Heart right ventricle (tissue), 16 donors: ENCODE measurements around the gene WWOX. TPM values are rescaled to one million over a fixed set of nuclear protein-coding genes. Genes with fewer than 3 reads are reported as not detected.
"Not testable (repeated sequence)": the region's sequence is repeated elsewhere in the genome, so short reads cannot be mapped to it uniquely, and the experiment has no call there.

Experiments
- ATAC-seq, 8 donors: fragments of 200-7000 bp; cut with Tn5 transposase; one replicate each; pipeline ENCODE4 v1.9.1; 2020; ENCODE audit warnings: mild to moderate bottlenecking in 8 of 8, moderate library complexity in 8 of 8, moderate number of reproducible peaks in 1 of 8
- DNase-seq, 2 donors: peaks; one replicate each; pipeline ENCODE4 v3.0.0-alpha.2; 2020
- H3K27ac ChIP-seq, 10 donors: fragments of 200-600 bp; sonication (generic) in 2 of 10; one replicate each; pipeline versions ENCODE4 v1.5.0 to v1.8.0; 2020 to 2022; ENCODE audit warnings: mild to moderate bottlenecking in 3 of 10
- H3K27me3 ChIP-seq, 7 donors: fragments of 200-600 bp; one replicate each; pipeline ENCODE4 v1.8.0; 2021 to 2022; ENCODE audit warnings: mild to moderate bottlenecking in 2 of 7
- H3K36me3 ChIP-seq, 9 donors: fragments of 200-600 bp; sonication (generic) in 1 of 9; one replicate each; pipeline versions ENCODE4 v1.5.0 to v1.8.0; 2020 to 2022; ENCODE audit warnings: mild to moderate bottlenecking in 2 of 9
- H3K4me1 ChIP-seq, 9 donors: fragments of 200-600 bp; sonication (generic) in 1 of 9; one replicate each; pipeline versions ENCODE4 v1.5.0 to v1.8.0; 2020 to 2022; ENCODE audit warnings: mild to moderate bottlenecking in 4 of 9
- H3K4me3 ChIP-seq, 10 donors: fragments of 200-600 bp; sonication (generic) in 2 of 10; one replicate each; pipeline versions ENCODE4 v1.5.0 to v1.8.0; 2020 to 2022; ENCODE audit warnings: mild to moderate bottlenecking in 7 of 10, moderate library complexity in 2 of 10
- H3K9me3 ChIP-seq, 11 donors: fragments of 200-600 bp in 10 of 11; sonication (generic) in 2 of 11; one replicate each; pipeline versions ENCODE4 v1.5.0 to v1.8.0; 2013 to 2022; ENCODE audit warnings: mild to moderate bottlenecking in 2 of 11, control low read depth in 1 of 11, moderate library complexity in 1 of 11
- CTCF ChIP-seq, 9 donors: fragments of 200-600 bp; sonication (generic) in 2 of 9; IDR thresholded peaks; one replicate each; pipeline versions ENCODE4 v1.5.0 to v1.8.0; 2021 to 2022; ENCODE audit warnings: antibody characterized with exemption in 9 of 9, mild to moderate bottlenecking in 5 of 9, moderate library complexity in 1 of 9
- WGBS, 2 donors: extraction: QIAGEN DNeasy Blood & Tissue Kit; methylation state at CpG; one replicate each; pipeline ENCODE4 v1.1.7; 2013; ENCODE audit warnings: inconsistent platforms in 1 of 2; 5-methylcytosine and 5-hydroxymethylcytosine counted together
- intact Hi-C, 10 donors: fragments of 100-400 bp; cut with DNase I; formaldehyde crosslinking; loops; one replicate each; pipeline versions ENCODE4 v1.11.1 to v1.14.2; 2022
- long read RNA-seq, 3 donors: library from polyadenylated mRNA; unstranded; transcript quantifications; one replicate each; pipeline ENCODE4 v2.0.0, GENCODE V29; 2020 to 2021
- polyA plus RNA-seq, 2 donors: library from polyadenylated mRNA; stranded (reverse); fragments of 200-250 nt; gene quantifications; one replicate each; pipeline ENCODE4 v1.2.3, GENCODE V29; 2013
- total RNA-seq, 10 donors: library from RNA; stranded (reverse); fragmentation: NEBNext Ultra II Directional in 3 of 10; extraction: Animal tissue kit (Norgen Biotek cat#: 25700) in 3 of 10; gene quantifications; one replicate each; pipeline versions ENCODE4 v1.2.1 to v1.2.4, GENCODE V29; 2021 to 2023
- donor health status: Arrhythmogenic right ventricular cardiomyopathy.
- donor health status: ischemic (EF 13 %, LVEDD 7.1; RV severe dilation, severe dysfunction).
- donor health status: healthy with polysubstance abuse.
- donor health status: DM: no; HTN: yes; CAD: no.
- donor health status: DM: no; HTN: no; CAD: no.
- donor health status: ischemic (EF 25% LVEDD 6.9; RV normal size, moderate dysfunction).
- donor health status: ischemic (EF 25% LVEDD 5.7; RV mildly dilated, moderate dysfunction).
- donor health status: healthy.
- donor health status: DM: yes; HTN: yes; CAD: no.
- donor health status: Ischemic cardiomyopathy.
- donor health status: ischemic (EF 35%, LVEDD 5.7; RV mildly dilated, moderate dysfunction).
- donor health status: nonischemic (EF 11% LVEDD 7.7; RV severe dilation, severe dysfunction).
- donor health status: DM: yes; HTN: yes; CAD: no.
- donor health status: PGD.
- donor health status: ischemic (EF 29% LVEDD 5.4; RV normal size, mild dysfunction).
- donor health status: nonischemic (EF 23%, LVEDD 6.1; RV moderate dilation, normal function).

The WWOX gene
- 10 to 100 TPM in 5 of 10 donors, 1 to 10 TPM in 5; 6.1 to 15.0 (median 10.3) TPM for total RNA-seq
- 1 to 10 TPM; 4.9 to 9.9 TPM for polyA plus RNA-seq
- long read RNA-seq, donor 1, partial matches to known transcripts: 2 of 7 reads
- long read RNA-seq, donor 1, other reads (novel, unspliced or antisense): 2 of 7 reads
- long read RNA-seq, donor 2, partial matches to known transcripts: 5 of 19 reads
- long read RNA-seq, donor 2, other reads (novel, unspliced or antisense): 10 of 19 reads
- long read RNA-seq, donor 3, partial matches to known transcripts: 1 of 11 reads
- long read RNA-seq, donor 3, other reads (novel, unspliced or antisense): 7 of 11 reads

GRCh38 chr16:78099271-78100111 lies at the start of gene WWOX:
Gene WWOX (plus strand): TSS chr16:78099654.
- Histone ChIP-seq H3K9me3 (no peaks in the 10 kb centered on the region), H3K4me3 (peak within 1 kb of the TSS; percentile 69 to 100 (median 82)), H3K36me3 (no peaks in the 10 kb centered on the region), H3K27ac (peak within 1 kb of the TSS; percentile 14 to 92 (median 88)), H3K27me3 (peaks cover 0 to 9% (median 0%) of the 10 kb centered on the region in 7 donors), H3K4me1 (peaks cover 3 to 15% (median 8%) of the 10 kb centered on the region in 9 donors)
- peak in 4 of 9 donors; percentile 7 to 84 (median 70) for TF ChIP-seq CTCF (IDR thresholded peaks at IDR 0.05)
- WGBS, 2 donors: 0% methylated on average over 84 of the region's 84 CpGs
- intact Hi-C loops: loop anchor here in 6 of 10 donors (5.0 to 10.0 kb wide), 5 partner anchors 377 to 865 kb away; partner anchors contain the start of gene NUDT7 (in 1 of the 6)
- ATAC-seq (peak; percentile 97 to 99 (median 98)), DNase-seq (peak; percentile 95 to 96)

- DNase-seq: no peak
- no peaks in the 10 kb centered on the region for H3K4me1 ChIP-seq
- no peak overlapping the region for H3K27ac ChIP-seq
- H3K4me3 ChIP-seq: no peak overlapping the region
- no peak for ATAC-seq
- no peaks in the 10 kb centered on the region for H3K36me3 ChIP-seq
- H3K27me3 ChIP-seq: peaks cover 0 to 34% (median 9%) of the 10 kb centered on the region in 7 donors
- intact Hi-C loops: no loop called here
- 50 to 76% methylated on average over 2 of the region's 2 CpGs for WGBS, 2 donors
- TF ChIP-seq CTCF (IDR thresholded peaks at IDR 0.05): no peak
- no peaks in the 10 kb centered on the region for H3K9me3 ChIP-seq
Observed at GRCh38 chr16:78050734-78051400, 48.6 kb upstream of the WWOX start.

- ATAC-seq (no peak), DNase-seq (no peak)
- no peaks in the 10 kb centered on the region for H3K36me3 ChIP-seq
- 78 to 80% methylated on average over 9 of the region's 9 CpGs for WGBS, 2 donors
- H3K27me3 ChIP-seq: peaks cover 0 to 13% (median 5%) of the 10 kb centered on the region in 7 donors
- H3K4me3 ChIP-seq: no peak overlapping the region
- intact Hi-C loops: no loop called here
- TF ChIP-seq CTCF (IDR thresholded peaks at IDR 0.05): no peak
- H3K9me3 ChIP-seq: no peaks in the 10 kb centered on the region
- no peaks in the 10 kb centered on the region for H3K4me1 ChIP-seq
- H3K27ac ChIP-seq: no peak overlapping the region
Observed at GRCh38 chr16:78057803-78058564, 41.5 kb upstream of the WWOX start.

GRCh38 chr16:78059806-78060205 lies 39.6 kb upstream of the WWOX start:
- not testable (repeated sequence) for H3K4me1 ChIP-seq
- WGBS, 2 donors: 77 to 78% methylated on average over 22 to 25 of the region's 25 CpGs

More at GRCh38 chr16:78059806-78060205, 39.6 kb upstream of the WWOX start:
- intact Hi-C loops, H3K36me3 ChIP-seq, DNase-seq, H3K9me3 ChIP-seq, H3K4me3 ChIP-seq, ATAC-seq, H3K27ac ChIP-seq: not testable (repeated sequence)
- peaks cover 0 to 13% (median 5%) of the 10 kb centered on the region in 7 donors for H3K27me3 ChIP-seq
